NCI-H146 treated with DMSO at 0.1 percent for 48 hours (cell line): ENCODE data around the gene CORIN.

ENCODE experiments used
- DNase-seq: peaks from one replicate; lab custom pipeline; 2025; ENCODE audit not compliant: unreplicated experiment; lab: John Stamatoyannopoulos, UW

CORIN gene

DNA sequence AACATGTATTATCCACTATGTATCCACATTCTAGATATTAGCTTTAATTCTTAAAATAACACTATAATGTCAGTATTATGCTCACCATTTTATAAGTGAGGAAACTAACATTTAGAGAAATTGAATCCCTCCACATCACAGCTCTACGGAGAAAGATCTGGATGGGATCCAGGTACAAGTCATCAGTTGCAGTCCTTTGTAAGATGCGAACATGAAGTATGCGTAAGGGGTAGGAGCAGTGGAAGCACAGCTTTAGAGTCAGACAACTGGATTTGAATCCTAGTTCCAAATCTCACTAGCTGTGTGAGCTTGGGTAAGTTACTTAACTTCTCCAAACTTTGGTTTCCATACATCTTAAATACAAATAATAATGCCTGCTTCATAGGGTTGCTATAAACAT, 190.3 kb downstream of the CORIN start:
- no peak for DNase-seq

DNA sequence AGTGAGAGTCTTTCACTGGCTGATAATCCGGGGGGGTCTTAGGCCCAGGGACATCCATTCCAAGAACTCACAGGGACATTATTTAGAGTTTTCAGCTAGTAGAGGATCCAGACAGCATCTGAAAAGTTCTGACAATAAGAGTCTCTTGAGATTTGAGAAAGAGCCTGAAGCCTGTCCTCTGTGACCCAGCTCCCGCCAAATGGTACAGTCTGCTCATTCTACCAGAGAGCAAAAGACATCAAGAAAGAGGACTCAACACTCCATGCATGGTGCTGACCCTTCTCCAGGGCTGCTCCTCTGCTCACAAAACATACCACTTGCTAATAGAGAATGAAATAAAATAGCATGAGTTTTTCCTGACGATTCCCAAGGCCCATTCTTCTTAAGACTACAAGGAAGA, 190.8 kb downstream of the CORIN start:
- no peak for DNase-seq

DNA sequence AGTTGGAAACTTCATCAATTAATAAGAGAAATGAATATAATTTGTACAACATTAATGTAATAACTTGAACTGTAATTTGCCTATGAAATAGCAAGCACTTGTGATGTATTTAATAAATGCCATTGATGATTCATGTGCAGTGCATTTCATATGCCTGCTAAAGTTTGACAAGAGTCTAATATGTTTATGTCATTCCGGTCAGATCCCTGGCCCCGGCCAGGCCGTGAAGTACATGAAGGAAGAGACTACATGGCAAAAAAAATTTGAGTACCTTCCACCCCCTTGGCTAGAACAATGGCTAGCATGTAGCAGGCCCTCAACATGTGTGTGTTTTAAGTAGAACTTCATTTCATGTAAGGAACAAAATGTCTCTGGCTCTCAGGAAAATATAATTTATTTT, 191.5 kb downstream of the CORIN start:
- DNase-seq = no peak

DNA sequence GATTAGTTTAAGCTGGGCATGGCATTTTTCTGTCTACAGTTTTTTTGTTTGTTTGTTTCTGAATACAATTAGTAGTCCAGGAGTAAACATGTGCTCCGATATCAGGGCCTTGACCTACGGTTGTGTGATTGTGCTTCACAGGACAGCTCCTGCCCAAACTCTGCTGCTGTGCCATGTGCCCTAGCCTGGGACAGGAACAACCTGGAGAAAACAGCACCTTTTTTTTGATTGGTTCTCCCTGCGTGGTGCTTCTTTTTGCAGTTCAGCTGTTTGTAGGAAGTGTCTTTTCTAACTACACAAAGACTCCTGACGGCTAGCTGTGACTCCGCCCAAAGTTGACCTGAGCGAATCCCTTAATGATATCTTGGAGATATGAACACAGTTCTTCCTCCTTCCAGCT, 194.0 kb downstream of the CORIN start:
- no peak for DNase-seq

DNA sequence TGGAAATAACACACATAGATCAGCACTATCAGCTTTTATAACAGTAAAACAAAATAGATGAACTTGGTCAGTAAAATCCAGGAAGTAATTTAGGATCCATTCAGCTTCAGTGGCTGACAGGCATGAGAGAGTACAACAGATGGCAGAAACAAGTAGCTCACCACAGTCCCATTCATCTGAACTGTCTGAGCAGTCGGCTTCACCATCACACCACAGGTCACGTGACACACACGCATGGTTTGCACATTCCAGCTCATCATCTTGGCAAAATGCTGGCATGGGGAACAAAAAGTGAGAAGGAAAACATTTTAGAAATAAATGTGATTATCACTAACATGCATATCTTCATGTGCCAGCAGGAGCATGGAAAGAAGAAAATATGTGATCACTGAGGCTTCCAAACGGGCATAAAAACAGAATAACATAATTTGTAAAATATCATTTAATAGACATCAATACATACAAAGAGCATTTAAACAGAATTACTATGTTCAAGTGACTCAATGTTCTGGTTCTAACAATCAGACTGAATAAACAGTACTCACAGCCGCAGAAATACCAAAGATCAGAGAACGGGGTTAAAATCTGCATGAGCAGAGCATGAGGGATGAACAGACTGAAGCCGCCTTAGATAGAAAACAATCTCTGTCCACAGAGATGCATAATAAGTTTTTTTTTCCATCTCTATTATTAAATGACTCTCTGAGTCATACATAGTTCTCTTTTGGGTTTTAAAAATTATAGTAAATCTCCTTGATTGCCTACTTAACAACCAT, 194.7 kb downstream of the CORIN start:
- no peak for DNase-seq

DNA sequence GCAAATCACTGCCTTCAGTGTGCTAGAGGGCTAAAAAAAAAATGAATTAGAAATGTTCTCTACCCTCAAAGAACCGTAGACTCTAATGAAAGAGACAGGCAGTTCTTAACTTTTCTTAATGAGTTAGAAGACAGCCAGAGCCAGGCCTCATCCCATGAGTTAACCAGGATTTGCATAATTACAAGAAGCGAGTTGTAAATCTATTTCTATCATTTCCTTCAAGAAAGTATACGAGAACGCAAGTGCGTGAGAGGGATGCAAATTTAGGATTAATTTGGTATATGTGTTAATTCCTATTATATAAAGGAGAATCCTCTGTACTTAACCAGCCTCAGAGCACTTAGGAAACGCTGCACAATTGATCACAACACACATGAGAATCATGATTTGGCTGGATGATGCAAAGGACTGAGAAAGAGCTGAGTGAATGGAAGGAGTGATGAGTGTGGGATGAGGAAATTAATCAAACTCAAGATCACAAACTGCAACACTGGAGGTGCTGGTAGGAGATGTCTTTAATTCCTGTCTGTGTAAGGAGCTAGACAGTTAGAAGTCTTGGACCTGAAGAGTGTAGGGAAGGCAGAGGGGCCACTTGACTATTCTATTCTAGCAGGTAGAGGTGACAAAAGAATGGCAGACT, 195.6 kb downstream of the CORIN start:
- DNase-seq = no peak

DNA sequence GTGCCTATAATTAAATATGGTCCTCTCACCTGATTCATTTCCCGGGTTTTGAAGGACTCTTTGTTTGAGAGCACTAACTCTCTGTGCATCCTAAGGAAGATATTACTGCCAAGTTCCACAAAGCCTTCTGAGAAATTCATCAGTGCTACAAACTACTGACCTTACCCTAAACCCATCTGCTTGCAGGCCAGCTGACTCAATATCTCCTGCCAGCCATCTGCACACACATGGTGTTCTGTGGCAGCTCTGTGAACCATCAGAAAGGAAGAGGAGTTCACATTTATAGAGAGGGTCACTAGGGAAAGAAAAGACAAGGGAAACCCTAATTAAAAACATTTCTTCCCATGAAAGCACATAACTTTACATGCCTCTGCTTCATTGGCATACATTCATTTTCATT, 196.1 kb downstream of the CORIN start:
- DNase-seq = no peak

DNA sequence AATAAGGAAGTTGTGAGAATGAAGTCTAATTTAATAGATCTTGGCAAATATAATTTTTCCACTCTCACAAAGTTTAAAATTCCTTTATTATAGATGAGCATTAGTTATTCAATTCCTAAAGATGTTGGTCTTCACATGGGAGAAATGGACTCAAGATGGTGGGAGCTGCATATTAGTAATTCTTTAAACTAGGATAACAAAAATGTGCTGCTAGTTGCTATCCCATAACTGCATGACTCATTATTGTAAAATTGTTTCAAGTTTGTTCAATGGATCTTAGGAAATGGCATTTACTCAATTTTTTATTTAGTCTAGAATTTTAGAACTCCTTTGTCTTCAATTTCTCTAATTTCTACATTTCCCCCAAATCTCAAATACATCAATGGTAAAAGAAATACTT, 197.0 kb downstream of the CORIN start:
- DNase-seq = no peak

DNA sequence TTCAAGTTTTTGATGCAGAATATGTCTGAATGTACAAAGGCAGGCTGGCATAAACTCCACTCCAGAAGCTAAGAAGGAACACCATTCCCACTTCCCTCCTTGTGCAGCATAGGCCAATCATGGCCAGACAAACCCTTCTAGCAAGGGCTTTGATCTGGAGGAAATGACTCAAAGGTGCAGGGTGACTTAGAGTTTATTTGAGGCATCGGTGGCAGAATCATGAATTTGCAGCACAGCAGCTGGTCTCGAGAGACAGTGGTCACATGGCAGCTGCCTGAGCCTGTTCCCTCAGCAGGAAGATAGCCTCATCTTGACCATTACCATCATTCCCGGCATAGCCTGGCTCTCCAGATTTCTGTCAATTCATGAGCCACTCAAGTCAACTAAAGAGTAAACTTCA, 198.3 kb downstream of the CORIN start:
- DNase-seq = no peak

DNA sequence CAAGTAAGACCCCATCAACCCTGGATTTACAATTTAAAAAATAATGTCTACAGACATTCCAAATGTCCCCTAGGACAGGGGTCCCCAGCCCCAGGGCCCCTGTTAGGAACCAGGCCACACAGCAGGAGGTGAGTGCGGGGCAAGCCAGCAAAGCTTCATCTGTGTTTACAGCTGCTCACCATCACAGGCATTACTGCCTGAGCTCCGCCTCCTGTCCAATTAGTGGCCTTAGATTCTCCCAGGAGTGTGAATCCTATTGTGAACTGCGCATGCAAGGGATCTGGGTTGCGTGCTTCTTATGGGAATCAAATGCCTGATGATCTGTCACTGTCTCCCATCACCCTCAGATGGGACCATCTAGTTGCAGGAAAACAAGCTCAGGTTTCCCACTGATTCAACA, 206.7 kb downstream of the CORIN start:
- DNase-seq = no peak

DNA sequence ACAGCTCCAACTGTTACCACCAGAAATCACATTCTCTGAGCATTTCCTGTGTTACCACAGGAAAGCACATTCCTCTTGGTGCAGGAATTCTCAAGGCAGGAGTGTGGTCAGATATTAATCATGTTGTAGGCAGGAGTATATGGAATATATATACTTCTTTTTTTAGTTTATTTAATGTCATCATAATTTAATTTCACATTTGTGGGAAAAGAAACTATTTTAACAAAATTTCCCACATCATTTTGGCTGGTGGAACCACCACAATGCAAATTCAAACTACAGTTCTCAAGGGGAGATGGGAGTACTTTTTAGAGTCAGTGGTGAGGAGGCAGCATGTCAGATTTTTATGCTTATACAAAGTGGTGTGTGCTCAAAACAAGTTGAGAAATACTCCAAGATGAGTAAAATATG, 213.8 kb downstream of the CORIN start:
- no peak for DNase-seq

DNA sequence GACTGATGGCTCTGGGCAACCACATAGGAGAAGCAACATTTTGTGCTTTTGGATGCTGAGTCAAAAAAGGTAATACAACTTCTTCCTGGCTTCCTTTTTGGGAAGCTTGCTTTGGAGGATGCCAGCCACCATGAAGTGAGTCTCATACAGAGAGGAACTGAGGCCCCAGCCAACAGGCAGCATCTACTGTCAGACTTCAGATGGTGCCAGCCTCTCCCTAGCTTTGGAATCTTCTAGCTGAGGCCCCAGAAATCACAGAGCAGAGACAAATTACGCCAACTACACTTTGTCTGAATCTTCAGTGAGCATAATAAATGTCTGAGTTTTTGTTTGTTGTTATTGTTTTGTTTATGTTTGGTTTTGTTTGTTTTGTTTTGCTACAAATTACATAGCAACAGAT, 216.7 kb downstream of the CORIN start:
- no peak for DNase-seq

DNA sequence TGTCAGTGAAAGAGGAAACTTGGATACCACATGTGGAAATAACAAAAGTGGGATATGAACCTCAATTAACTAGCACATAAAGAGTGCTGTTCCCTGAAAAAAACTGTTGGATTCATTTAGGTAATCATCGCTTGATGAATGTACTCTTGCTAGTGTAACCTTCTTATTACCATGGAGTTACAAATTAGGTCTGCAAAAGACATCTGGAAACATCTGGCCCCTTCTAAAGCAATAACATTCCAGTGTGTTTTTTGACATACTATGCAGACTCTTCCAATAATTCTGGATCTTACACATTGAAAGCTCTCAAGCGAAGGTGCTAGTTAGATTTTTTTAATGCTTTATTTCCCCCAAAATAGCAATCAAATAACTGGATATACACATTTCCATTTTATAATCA, 218.2 kb downstream of the CORIN start:
- no peak for DNase-seq

DNA sequence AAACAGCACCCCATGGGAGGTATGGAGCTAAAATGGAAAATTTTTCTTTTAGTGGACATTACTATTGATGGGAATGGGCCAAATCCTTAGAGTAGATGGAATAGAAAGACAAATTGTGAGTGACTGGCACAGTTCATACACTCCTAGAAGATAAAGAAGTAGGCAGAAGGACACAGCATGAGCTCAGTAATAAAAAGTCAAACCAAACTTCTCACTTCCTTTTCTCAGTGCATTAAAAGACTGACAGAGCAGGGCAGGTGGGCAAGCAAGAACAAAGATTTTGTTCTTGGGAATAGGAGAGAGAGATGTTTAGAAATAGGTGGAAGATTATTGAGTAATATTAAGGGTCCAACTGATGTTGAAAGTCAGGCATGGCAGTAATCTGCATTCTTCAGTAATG, 220.3 kb downstream of the CORIN start:
- no peak for DNase-seq

DNA sequence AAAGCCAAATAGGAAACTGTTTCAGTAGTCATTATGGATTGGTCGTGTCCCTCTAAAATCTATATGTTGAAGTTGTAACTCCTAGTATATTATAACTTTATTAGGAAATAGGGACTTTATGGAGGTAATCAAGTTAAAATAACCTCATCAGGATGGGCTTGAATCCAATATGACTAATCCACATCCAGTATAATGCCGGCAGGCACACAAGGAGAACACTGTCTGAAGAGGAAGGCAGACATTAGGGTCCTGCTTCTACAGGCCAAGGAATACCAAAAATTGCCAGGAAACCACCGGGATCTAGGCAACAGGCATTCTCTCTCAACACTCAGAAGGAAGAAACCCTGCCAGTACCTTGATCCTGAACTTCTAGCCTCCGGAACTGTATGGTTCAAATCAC, 222.5 kb downstream of the CORIN start:
- DNase-seq = no peak

DNA sequence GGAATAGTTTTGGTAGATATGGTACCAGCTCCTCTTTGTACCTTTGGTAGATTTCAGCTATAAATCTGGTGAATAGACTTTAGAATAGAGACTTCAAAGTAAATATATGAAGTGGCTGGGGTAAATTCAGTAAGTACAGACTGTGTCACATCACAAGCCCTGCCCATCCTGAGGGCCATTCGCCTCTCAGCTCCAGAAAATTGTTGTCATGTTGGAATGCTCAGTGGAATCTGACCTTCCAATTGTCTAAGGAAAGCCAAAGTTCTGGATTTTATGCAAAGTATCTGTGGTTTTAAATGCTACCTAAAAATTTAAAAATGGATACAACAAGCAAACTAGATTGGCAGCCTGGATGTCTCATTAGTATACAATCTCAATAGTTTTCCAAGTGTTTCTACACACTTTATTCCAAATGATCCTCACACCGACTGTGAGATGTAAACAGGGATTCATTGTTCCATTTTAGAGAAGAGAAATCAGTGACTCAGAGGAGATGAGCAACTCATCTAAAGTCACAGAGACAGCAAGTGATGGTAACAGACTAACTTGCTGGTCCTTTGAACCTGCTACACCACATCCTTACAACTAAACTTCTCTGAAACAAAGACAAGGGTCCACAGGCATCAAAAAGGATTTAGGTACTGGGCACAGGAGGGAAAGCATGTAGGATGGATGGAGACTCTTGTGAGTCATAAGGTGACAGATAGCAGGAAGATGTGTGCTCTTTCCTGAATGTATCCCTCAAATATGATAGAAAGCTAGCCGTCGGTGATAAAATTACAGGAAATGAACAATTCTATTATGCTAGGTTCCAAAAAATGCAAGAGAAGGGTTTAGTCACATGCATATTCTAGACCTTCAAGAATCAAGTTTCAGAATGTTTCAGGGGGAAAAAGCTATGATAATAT, 225.5 kb downstream of the CORIN start:
- DNase-seq = no peak

DNA sequence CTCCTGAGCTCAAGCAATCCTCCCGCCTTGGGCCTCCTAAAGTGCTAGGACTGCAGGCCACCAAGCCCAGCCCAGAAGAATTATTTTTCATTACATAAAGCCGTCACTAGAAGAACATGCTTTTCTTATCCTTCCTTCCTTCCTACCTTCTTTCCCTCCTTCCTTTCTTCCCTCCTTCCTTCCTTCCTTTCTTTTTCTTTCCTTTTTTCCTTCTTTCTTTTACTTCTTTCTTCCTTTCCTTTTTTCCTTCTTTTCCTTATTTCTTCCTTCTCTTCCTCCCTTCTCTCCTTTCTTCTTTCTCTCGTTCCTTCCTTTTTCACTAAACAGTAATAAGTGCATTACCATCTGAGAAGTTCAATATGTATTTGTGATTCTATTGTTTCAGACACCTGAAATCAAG, 231.4 kb downstream of the CORIN start:
- DNase-seq = no peak

DNA sequence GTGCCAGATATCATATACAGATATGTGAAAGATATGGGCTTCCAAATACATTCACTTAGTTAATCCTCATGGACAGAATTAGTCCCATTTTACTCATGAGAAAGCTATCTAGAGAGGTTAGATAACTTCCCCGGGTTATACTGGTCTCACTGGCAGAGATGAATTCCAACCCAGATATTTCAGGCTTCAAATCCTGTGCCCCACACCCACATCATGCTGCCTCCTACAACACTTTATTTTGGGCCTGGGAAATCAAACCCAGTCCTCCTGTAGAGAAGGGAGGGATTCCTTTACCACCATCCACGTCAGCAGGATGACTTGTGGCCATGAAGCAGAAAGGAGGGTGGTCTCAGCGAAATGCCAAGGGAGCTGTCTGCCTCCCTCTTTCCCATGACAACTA, 239.0 kb downstream of the CORIN start:
- no peak for DNase-seq

DNA sequence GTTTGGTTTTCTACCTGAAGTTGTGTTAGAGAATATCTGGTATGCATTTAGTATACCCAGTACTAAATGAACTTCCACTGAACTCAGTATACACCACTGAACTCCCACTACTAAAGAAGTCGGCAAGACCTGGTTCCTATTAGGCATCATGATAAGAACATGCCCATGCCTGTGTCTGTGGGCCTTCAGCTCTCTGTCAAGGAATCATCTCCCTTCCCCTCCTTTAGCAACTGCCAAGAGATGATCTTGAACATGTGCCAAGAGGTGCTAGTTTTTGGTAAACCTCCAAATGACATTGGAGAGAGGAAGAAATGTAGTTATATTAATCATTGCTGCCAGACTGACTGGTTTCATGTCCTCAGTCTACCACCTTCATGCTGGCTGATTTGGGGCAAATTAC, 239.5 kb downstream of the CORIN start:
- DNase-seq = no peak

DNA sequence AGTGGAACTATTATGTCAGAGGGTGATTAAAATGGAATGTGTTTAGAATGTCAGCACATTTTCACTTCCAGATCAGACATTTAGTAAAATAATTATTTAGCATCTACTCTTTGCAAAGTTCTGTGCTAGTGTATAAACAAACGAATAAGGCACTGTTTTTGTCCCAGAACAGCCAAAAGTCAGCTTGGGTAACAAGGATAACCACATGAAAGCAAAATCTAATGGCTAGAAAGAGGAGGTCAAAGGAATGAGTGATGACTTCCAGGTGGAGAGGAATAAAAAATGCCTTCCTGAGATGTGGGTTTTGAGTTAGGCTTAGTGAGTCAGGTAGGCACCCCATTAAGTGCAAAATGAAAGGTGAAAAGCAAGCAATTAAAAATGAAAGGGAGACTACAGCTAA, 240.2 kb downstream of the CORIN start:
- no peak for DNase-seq

DNA sequence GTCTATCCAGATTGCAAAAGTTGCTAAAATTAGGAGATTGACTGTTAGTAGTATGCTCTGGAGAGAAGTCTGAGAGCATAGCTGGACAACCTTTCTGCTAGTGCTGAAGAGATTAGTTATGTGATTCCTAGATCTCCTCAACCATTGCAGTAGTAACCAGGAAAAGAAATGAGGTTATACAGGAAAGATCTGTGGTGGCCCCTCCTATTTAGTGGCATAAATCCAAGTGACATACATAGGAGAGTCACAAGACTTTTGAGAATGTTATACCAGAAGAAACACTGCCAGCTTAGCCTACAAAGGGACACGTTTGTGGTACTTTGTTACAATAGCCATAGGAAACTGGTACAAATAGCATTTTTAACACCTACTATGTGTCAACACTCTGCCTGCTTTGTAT, 247.5 kb downstream of the CORIN start:
- DNase-seq = no peak

DNA sequence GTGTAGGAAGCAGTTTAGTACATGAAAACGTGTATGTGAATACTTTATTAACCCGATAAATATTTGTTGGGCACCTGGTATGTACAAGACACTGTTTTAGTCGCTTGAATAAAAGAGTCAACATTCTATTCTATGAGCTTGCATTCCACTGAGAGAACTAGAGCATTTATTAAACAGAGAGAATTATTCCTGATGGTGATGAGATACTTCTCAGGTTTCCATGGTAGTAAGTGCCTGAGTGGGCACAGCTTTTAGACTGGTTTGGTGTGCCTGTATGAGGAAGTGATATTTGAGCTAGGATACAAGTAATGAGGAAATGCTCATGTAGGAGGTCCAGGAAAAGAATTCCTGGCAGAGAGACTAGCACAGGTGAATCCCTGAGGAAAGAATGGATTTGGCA, 258.6 kb downstream of the CORIN start:
- DNase-seq = no peak
